ENCODE measurements around the gene CAMP.

DNA sequence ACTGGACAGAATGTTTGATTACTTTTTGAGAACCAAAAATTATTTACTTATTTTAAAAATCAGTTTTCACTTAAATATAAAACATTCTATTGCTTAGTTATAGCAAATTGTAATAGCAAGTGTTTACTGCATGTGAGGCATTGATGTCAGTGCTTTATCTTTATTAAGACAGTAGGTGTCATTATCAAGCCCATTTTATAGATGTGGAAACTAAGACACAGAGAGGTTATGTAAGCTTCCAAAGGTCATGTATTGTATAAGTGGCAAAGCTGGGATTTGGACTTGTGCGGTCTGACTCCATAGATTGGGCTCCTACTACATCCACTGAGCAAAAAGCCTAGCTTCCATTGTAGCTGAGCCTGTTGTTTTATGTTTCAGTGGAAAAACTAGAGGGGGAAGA lies 35.2 kb downstream of the CAMP start:
- TF ChIP-seq YY1 (IDR thresholded peaks at IDR 0.05; ENCODE audit: insufficient read depth, insufficient read length) (no peak), SUZ12 (IDR thresholded peaks at IDR 0.05; ENCODE audit: extremely low read depth, insufficient read depth, insufficient read length) (no peak), ZNF274 (IDR thresholded peaks at IDR 0.05; ENCODE audit: low read depth, low read length) (no peak)

All from NT2/D1 (cell line).